GM23338 (cell line): ENCODE data around the gene JAZF1. TPM values are rescaled to one million over a fixed set of nuclear protein-coding genes. Genes with fewer than 3 reads are reported as not detected.

Experiments
- ATAC-seq: fragments of 200-7000 bp; cut with Tn5 transposase; 3 replicates; pipeline ENCODE4 v1.9.1; 2020
- DNase-seq: peaks from one replicate; pipeline ENCODE4 v3.0.0-alpha.2; 2015; ENCODE audit warnings: low spot score
- H2AFZ ChIP-seq: fragments of 200-600 bp; sonication (generic); 2 replicates; pipeline ENCODE4 v1.8.0; 2016; ENCODE audit warnings: antibody characterized with exemption, mild to moderate bottlenecking, moderate library complexity
- H3F3A ChIP-seq: fragments of 200-600 bp; sonication (generic); replicated peaks from 2 replicates; pipeline ENCODE4 v1.8.0; 2017; ENCODE audit warnings: antibody characterized with exemption, mixed run types, low read depth
- H3K27ac ChIP-seq: fragments of 200-600 bp; sonication (generic); 2 replicates; pipeline ENCODE4 v1.6.1; 2016; ENCODE audit warnings: low read depth
- H3K27me3 ChIP-seq: fragments of 200-600 bp; sonication (generic); 2 replicates; pipeline ENCODE4 v1.8.0; 2016; ENCODE audit warnings: mild to moderate bottlenecking, mixed run types, moderate library complexity; ENCODE audit not compliant: insufficient read depth
- H3K36me3 ChIP-seq: fragments of 200-600 bp; sonication (generic); 2 replicates; pipeline ENCODE4 v1.8.0; 2016; ENCODE audit warnings: mild to moderate bottlenecking; ENCODE audit not compliant: insufficient read depth
- H3K4me1 ChIP-seq: fragments of 200-600 bp; sonication (generic); 2 replicates; pipeline ENCODE4 v1.8.0; 2016; ENCODE audit warnings: mild to moderate bottlenecking, moderate library complexity; ENCODE audit not compliant: insufficient read depth
- H3K4me2 ChIP-seq: fragments of 200-600 bp; sonication (generic); 2 replicates; pipeline ENCODE4 v1.7.1; 2017; ENCODE audit warnings: mixed run types
- H3K4me3 ChIP-seq: fragments of 200-600 bp; sonication (generic); 2 replicates; pipeline ENCODE4 v1.6.1; 2016; ENCODE audit warnings: mixed run types
- H3K79me2 ChIP-seq: fragments of 200-600 bp; sonication (generic); replicated peaks from 2 replicates; pipeline ENCODE4 v1.8.0; 2017; ENCODE audit warnings: mild to moderate bottlenecking; ENCODE audit not compliant: insufficient read depth
- H3K9me2 ChIP-seq: fragments of 200-600 bp; sonication (generic); 2 replicates; pipeline ENCODE4 v1.8.0; 2017; ENCODE audit not compliant: insufficient read depth
- H4K20me1 ChIP-seq: fragments of 200-600 bp; sonication (generic); replicated peaks from 2 replicates; pipeline ENCODE4 v1.8.0; 2017; ENCODE audit warnings: mild to moderate bottlenecking; ENCODE audit not compliant: insufficient read depth
- H3K27ac Mint-ChIP-seq: 2 replicates; pipeline ENCODE4 v1.8.0; 2020; ENCODE audit warnings: inconsistent platforms, mild to moderate bottlenecking, moderate library complexity, mixed read lengths
- H3K27me3 Mint-ChIP-seq: 3 replicates; pipeline ENCODE4 v1.8.0; 2022; ENCODE audit warnings: low read depth, mild to moderate bottlenecking, moderate library complexity, mixed read lengths, inconsistent platforms; ENCODE audit not compliant: insufficient read depth, poor library complexity
- H3K36me3 Mint-ChIP-seq: 3 replicates; pipeline ENCODE4 v1.8.0; 2021; ENCODE audit warnings: low read depth, mild to moderate bottlenecking, inconsistent platforms, moderate library complexity, mixed read lengths
- H3K4me1 Mint-ChIP-seq: 3 replicates; pipeline ENCODE4 v1.8.0; 2020; ENCODE audit warnings: mild to moderate bottlenecking, inconsistent platforms, mixed read lengths
- H3K4me3 Mint-ChIP-seq: 3 replicates; pipeline ENCODE4 v1.8.0; 2021; ENCODE audit warnings: moderate library complexity, mild to moderate bottlenecking, inconsistent platforms, mixed read lengths
- H3K9me3 Mint-ChIP-seq: 3 replicates; pipeline ENCODE4 v1.8.0; 2020; ENCODE audit warnings: moderate library complexity, mild to moderate bottlenecking, inconsistent platforms, mixed read lengths
- CREB1 ChIP-seq: fragments of 250-450 bp; sonication (Bioruptor Pico); IDR thresholded peaks from 2 replicates; pipeline ENCODE4 v1.5.0; 2020; ENCODE audit warnings: low read depth, mild to moderate bottlenecking, moderate library complexity
- EZH2 ChIP-seq: fragments of 200-600 bp; sonication (generic); IDR thresholded peaks from one replicate; pipeline ENCODE4 v1.8.0; 2017; ENCODE audit warnings: antibody characterized with exemption, mild to moderate bottlenecking, low read depth; ENCODE audit not compliant: unreplicated experiment
- EZH2phosphoT487 ChIP-seq: fragments of 200-600 bp; sonication (generic); IDR thresholded peaks from one replicate; pipeline ENCODE4 v1.8.1; 2018; ENCODE audit warnings: antibody characterized with exemption; ENCODE audit not compliant: unreplicated experiment
- POLR2AphosphoS5 ChIP-seq: IDR thresholded peaks from 2 replicates; pipeline ENCODE4 v1.6.1; 2016; ENCODE audit warnings: antibody characterized with exemption, low read depth
- ZNF114 ChIP-seq: fragments of 250-450 bp; sonication (Bioruptor Pico); IDR thresholded peaks from 2 replicates; pipeline ENCODE4 v1.5.0; 2020; ENCODE audit warnings: mild to moderate bottlenecking, moderate library complexity
- ZNF331 ChIP-seq: fragments of 250-450 bp; sonication (Bioruptor Pico); IDR thresholded peaks from 2 replicates; pipeline ENCODE4 v1.5.0; 2020; ENCODE audit warnings: low read depth, mild to moderate bottlenecking, moderate library complexity
- polyA plus RNA-seq: library from polyadenylated mRNA; unstranded; fragments of >200 nt; fragmentation: Nextera tagmentation; extraction: Ambion mirVana; gene quantifications from 2 replicates; pipeline ENCODE4 v1.2.1, GENCODE V29; 2016
- total RNA-seq: library from RNA; depleted of rRNA; stranded (reverse); fragments of >200 nt; shearing (Covaris generic); gene quantifications from 2 replicates; pipeline ENCODE4 v1.2.3, GENCODE V29; 2014
- TF ChIP-seq, protein P1 (sequence below): fragments of 250-450 bp; sonication (Bioruptor Pico); IDR thresholded peaks from 2 replicates; pipeline ENCODE4 v1.5.0; 2020; ENCODE audit warnings: mild to moderate bottlenecking, moderate library complexity
- TF ChIP-seq, protein P2 (sequence below): IDR thresholded peaks from 2 replicates; pipeline ENCODE4 v1.6.1; 2016; ENCODE audit warnings: antibody characterized with exemption
- TF ChIP-seq, protein P3 (sequence below), 2 experiments: fragments of 200-600 bp in 1 of 2; sonication (generic) in 1 of 2; conservative IDR thresholded peaks; 2 replicates each; pipeline versions ENCODE4 v1.5.1 to v1.6.1; 2016 to 2017; ENCODE audit warnings: antibody characterized with exemption in 2 of 2, low read depth in 2 of 2, mild to moderate bottlenecking in 2 of 2, moderate library complexity in 1 of 2
- TF ChIP-seq, protein P4 (sequence below): IDR thresholded peaks from one replicate; pipeline ENCODE4 v1.6.1; 2018; ENCODE audit warnings: antibody characterized with exemption; ENCODE audit not compliant: unreplicated experiment

Gene JAZF1
- total and polyA plus RNA-seq, 2 experiments from 2014 or later = 12.2 to 22.2 TPM

- TF ChIP-seq, protein P1, sequence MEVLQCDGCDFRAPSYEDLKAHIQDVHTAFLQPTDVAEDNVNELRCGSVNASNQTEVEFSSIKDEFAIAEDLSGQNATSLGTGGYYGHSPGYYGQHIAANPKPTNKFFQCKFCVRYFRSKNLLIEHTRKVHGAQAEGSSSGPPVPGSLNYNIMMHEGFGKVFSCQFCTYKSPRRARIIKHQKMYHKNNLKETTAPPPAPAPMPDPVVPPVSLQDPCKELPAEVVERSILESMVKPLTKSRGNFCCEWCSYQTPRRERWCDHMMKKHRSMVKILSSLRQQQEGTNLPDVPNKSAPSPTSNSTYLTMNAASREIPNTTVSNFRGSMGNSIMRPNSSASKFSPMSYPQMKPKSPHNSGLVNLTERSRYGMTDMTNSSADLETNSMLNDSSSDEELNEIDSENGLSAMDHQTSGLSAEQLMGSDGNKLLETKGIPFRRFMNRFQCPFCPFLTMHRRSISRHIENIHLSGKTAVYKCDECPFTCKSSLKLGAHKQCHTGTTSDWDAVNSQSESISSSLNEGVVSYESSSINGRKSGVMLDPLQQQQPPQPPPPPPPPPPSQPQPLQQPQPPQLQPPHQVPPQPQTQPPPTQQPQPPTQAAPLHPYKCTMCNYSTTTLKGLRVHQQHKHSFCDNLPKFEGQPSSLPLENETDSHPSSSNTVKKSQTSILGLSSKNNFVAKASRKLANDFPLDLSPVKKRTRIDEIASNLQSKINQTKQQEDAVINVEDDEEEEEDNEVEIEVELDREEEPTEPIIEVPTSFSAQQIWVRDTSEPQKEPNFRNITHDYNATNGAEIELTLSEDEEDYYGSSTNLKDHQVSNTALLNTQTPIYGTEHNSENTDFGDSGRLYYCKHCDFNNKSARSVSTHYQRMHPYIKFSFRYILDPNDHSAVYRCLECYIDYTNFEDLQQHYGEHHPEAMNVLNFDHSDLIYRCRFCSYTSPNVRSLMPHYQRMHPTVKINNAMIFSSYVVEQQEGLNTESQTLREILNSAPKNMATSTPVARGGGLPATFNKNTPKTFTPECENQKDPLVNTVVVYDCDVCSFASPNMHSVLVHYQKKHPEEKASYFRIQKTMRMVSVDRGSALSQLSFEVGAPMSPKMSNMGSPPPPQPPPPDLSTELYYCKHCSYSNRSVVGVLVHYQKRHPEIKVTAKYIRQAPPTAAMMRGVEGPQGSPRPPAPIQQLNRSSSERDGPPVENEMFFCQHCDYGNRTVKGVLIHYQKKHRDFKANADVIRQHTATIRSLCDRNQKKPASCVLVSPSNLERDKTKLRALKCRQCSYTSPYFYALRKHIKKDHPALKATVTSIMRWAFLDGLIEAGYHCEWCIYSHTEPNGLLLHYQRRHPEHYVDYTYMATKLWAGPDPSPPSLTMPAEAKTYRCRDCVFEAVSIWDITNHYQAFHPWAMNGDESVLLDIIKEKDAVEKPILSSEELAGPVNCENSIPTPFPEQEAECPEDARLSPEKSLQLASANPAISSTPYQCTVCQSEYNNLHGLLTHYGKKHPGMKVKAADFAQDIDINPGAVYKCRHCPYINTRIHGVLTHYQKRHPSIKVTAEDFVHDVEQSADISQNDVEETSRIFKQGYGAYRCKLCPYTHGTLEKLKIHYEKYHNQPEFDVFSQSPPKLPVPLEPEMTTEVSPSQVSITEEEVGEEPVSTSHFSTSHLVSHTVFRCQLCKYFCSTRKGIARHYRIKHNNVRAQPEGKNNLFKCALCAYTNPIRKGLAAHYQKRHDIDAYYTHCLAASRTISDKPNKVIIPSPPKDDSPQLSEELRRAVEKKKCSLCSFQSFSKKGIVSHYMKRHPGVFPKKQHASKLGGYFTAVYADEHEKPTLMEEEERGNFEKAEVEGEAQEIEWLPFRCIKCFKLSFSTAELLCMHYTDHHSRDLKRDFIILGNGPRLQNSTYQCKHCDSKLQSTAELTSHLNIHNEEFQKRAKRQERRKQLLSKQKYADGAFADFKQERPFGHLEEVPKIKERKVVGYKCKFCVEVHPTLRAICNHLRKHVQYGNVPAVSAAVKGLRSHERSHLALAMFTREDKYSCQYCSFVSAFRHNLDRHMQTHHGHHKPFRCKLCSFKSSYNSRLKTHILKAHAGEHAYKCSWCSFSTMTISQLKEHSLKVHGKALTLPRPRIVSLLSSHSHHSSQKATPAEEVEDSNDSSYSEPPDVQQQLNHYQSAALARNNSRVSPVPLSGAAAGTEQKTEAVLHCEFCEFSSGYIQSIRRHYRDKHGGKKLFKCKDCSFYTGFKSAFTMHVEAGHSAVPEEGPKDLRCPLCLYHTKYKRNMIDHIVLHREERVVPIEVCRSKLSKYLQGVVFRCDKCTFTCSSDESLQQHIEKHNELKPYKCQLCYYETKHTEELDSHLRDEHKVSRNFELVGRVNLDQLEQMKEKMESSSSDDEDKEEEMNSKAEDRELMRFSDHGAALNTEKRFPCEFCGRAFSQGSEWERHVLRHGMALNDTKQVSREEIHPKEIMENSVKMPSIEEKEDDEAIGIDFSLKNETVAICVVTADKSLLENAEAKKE = no peak
- TF ChIP-seq, protein P2, sequence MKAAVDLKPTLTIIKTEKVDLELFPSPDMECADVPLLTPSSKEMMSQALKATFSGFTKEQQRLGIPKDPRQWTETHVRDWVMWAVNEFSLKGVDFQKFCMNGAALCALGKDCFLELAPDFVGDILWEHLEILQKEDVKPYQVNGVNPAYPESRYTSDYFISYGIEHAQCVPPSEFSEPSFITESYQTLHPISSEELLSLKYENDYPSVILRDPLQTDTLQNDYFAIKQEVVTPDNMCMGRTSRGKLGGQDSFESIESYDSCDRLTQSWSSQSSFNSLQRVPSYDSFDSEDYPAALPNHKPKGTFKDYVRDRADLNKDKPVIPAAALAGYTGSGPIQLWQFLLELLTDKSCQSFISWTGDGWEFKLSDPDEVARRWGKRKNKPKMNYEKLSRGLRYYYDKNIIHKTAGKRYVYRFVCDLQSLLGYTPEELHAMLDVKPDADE = no peak
- TF ChIP-seq ZNF114 (CRISPR knock-in tag) (no peak), EZH2phosphoT487 (no peak), POLR2AphosphoS5 (no peak)
- TF ChIP-seq, protein P3, sequence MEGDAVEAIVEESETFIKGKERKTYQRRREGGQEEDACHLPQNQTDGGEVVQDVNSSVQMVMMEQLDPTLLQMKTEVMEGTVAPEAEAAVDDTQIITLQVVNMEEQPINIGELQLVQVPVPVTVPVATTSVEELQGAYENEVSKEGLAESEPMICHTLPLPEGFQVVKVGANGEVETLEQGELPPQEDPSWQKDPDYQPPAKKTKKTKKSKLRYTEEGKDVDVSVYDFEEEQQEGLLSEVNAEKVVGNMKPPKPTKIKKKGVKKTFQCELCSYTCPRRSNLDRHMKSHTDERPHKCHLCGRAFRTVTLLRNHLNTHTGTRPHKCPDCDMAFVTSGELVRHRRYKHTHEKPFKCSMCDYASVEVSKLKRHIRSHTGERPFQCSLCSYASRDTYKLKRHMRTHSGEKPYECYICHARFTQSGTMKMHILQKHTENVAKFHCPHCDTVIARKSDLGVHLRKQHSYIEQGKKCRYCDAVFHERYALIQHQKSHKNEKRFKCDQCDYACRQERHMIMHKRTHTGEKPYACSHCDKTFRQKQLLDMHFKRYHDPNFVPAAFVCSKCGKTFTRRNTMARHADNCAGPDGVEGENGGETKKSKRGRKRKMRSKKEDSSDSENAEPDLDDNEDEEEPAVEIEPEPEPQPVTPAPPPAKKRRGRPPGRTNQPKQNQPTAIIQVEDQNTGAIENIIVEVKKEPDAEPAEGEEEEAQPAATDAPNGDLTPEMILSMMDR (conservative IDR thresholded peaks at IDR 0.05; ENCODE audit: low read depth in 2 of 2) = no peak
Measured at GRCh38 chr7:27961255-27961654, 219.3 kb downstream of the JAZF1 start (continued).

DNA sequence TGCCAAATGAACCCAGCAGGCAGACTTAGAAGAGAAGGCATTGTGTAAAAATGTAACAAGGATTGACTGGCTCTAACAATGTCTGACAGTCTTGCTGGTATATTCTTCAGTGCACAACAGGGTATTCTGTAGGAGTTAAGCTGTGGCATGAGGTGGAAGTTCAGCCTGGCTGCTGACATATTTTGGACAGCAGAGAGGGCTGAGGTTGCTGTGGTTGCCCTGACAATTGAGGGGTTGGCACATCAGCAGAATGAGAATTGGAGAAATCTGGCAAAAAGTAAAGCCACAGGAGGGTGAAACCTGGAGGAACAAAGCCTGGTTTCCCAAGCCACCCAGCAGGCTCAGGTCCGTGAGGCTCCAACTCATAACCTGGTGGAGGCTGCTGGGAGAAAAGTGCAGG, 220.2 kb downstream of the JAZF1 start:
- Histone ChIP-seq H3K9me2 (no peaks in the 10 kb centered on the region), H3K4me2 (no peak overlapping the region), H3K27ac (no peak overlapping the region), H3F3A (no peaks in the 10 kb centered on the region), H4K20me1 (no peaks in the 10 kb centered on the region; the same call in none of the 2 replicates), H3K36me3 (no peaks in the 10 kb centered on the region), H2AFZ (no peak overlapping the region), H3K4me3 (no peak overlapping the region), H3K27me3 (no peaks in the 10 kb centered on the region), H3K79me2 (no peaks in the 10 kb centered on the region), H3K4me1 (no peaks in the 10 kb centered on the region)
- Mint-ChIP-seq H3K4me3 (no peak overlapping the region), H3K36me3 (no peaks in the 10 kb centered on the region), H3K4me1 (peaks cover 3% of the 10 kb centered on the region; the same call in 1 of the 3 replicates), H3K27ac (no peak overlapping the region), H3K27me3 (no peaks in the 10 kb centered on the region), H3K9me3 (no peaks in the 10 kb centered on the region)
- ATAC-seq (no peak), DNase-seq (no peak)
- TF ChIP-seq ZNF331 (CRISPR knock-in tag) = no peak
- TF ChIP-seq, protein P3 (conservative IDR thresholded peaks at IDR 0.05; ENCODE audit: low read depth in 2 of 2) = no peak
- no peak for TF ChIP-seq CREB1 (CRISPR knock-in tag)
- no peak for TF ChIP-seq EZH2phosphoT487
- TF ChIP-seq, protein P4, sequence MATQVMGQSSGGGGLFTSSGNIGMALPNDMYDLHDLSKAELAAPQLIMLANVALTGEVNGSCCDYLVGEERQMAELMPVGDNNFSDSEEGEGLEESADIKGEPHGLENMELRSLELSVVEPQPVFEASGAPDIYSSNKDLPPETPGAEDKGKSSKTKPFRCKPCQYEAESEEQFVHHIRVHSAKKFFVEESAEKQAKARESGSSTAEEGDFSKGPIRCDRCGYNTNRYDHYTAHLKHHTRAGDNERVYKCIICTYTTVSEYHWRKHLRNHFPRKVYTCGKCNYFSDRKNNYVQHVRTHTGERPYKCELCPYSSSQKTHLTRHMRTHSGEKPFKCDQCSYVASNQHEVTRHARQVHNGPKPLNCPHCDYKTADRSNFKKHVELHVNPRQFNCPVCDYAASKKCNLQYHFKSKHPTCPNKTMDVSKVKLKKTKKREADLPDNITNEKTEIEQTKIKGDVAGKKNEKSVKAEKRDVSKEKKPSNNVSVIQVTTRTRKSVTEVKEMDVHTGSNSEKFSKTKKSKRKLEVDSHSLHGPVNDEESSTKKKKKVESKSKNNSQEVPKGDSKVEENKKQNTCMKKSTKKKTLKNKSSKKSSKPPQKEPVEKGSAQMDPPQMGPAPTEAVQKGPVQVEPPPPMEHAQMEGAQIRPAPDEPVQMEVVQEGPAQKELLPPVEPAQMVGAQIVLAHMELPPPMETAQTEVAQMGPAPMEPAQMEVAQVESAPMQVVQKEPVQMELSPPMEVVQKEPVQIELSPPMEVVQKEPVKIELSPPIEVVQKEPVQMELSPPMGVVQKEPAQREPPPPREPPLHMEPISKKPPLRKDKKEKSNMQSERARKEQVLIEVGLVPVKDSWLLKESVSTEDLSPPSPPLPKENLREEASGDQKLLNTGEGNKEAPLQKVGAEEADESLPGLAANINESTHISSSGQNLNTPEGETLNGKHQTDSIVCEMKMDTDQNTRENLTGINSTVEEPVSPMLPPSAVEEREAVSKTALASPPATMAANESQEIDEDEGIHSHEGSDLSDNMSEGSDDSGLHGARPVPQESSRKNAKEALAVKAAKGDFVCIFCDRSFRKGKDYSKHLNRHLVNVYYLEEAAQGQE = no peak
- TF ChIP-seq POLR2AphosphoS5 = no peak
- no peak for TF ChIP-seq EZH2
